GM19455 (cell line): ENCODE measurements around the gene E2F1.

Source experiments
- ATAC-seq: cut with Tn5 transposase; IDR thresholded peaks from one replicate; pipeline ENCODE4 v1.9.1; 2021; ENCODE audit not compliant: unreplicated experiment

The E2F1 gene

DNA sequence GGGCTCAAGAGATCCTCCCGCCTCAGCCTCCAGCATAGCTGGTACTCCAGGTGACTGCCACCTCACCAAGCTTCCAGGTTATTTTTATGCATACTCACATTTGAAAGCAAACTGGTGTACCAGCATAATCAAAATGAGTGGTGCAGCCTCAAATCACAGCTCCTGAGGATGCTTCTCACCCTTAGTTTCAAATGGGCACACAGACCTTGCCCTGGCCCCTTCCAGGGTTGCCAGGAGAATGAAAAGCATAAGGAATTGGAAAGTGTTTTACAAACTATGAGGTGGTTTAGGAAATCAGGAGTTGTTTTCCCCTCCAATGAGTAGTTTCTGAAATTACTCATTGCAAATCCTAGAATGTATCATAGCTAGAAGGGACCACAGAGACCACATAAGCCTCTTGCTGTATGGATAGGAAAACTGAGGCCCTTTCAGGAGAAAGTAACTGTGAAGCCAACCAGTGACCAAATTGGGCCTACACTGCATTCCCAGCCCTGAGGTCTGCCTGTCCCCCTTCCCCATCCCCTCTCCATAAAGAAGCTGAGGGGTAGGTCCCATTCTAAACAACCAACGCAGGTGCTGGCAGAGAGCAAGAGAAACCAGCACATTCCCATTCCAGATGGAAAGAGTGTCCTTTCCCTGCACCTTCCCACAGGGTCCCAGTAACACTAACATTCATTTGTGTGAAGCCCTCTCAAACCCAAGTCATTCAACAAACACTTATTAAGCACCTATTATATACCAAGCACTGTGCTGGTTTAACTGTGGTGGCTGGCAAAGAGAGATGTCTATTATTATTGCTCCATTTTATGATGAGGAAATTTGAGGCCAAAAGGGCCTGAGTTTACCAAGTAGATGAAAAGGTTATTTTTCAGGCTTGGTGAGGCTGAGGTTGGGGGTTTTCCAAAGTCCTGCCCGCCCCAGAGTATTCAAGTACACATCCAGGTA, 2.1 kb upstream of the E2F1 start:
- no peak for ATAC-seq

DNA sequence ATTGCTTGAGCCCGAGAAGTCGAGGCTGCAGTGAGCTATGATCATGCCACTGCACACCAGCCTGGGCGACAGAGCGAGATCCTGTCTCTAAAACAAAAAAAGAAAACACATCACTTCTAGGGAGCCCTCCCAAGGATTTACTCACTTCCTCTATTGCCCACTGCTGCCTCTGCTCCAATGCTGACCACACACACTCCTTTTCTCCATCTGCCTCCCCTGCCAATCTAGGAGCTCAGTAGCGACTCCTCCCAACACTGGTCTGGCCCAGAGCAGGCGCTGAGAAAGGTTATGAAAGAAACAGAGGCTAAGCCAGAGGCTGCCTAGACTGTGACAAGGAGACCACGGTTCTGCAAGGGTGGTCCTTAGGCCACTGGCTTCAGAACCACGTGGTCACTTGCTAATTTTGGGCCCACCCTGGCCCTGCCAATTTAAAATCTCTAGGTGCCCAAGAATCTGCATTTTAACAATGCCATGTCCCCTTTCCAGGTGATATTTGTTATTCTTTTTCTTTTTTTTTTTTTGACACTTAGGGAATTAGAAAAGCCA, 1.3 kb upstream of the E2F1 start:
- ATAC-seq, result no peak

DNA sequence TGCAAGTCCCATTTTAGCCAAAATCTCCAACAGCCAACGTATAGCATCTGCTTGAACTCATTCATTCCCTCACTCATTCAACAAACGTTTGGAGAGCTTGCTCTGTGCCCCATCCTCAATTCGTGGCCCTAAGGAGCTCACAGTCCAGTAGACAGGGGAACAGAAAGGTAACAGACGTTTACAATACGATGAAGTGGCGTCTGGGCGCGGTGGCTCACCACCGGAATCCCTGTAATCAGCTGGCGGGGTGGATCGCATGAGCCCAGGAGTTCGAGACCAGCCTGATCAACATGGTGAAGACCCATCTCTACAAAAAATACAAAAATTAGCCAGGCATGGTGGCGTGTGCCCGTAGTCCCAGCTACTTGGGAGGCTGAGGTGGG, 790 bp upstream of the E2F1 start:
- ATAC-seq, result no peak

DNA sequence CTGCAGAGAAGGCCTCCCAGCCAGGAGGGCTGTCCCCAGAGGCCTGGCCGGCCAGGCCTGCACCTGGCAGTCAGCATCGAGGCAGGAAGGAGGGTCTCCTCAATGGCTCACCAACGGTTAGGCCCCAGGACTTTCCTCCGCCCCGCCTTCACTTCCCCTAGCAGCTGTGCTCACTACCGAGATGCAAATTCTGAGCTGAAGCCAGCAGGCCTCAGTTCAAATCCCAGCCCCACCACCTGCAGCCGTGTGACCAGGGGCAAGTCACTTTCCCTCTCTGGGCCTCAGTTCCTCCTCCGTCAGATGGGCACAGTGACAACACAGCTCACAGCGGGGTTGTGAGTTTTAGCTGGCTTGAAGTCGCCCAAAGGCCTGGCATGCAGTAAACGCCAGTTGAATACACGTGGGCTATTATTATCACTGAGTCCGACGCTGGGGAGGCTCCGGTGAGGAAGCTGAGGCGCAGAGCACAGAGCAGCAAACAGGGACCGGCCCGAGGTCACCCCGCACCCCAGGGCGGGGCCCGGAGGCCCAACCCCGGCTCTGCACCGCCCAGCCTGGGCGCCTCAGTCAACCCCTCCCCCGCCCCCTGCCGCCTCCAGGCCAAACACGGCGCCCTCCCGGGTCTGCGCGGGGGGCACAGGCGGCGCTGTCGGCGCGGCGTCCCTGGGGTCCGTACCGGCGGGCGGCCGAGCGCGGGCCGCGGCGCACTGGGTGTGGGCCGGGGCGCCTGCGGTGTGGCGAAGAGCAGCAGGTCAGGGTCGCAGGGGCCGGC, 671 bp downstream of the E2F1 start:
- peak; percentile 49 for ATAC-seq

DNA sequence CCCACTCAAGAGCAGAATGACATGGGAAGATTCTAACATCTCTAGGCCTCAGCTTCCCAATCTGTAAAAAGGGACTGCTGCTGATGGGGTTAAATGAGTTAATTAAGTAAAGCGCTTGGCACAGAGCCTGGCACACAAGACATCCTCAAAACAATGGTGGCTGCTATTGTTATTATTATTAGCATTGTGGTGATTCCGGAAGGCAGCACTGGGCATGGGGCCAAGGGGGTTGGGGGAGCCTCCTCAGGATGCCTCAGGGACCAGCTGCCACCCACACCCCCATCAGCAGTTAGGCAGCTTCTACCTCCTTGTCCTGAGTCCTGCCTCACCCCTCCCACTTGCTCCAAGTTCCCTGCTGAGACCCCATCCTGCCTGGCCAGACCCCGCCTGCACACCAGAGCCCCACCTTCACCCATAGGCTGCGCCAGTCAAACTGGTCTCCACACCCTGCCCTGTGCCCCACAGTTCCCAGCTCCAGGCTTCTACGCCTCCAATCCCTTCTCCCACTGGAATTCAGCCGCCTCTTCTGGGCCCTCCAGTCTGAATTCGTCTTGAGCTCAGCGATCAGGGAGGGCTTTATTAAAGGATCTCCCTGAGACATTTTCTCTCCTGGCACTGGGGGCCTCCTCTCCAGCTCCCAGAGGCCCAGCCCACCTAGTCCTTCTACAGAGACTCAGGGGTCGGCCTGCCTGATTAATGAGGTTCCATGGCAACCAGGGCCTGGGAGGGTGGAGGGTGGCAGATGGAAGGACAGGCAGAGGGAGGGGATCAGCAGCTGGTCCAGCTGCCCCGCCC, 1.5 kb downstream of the E2F1 start:
- ATAC-seq, result no peak

DNA sequence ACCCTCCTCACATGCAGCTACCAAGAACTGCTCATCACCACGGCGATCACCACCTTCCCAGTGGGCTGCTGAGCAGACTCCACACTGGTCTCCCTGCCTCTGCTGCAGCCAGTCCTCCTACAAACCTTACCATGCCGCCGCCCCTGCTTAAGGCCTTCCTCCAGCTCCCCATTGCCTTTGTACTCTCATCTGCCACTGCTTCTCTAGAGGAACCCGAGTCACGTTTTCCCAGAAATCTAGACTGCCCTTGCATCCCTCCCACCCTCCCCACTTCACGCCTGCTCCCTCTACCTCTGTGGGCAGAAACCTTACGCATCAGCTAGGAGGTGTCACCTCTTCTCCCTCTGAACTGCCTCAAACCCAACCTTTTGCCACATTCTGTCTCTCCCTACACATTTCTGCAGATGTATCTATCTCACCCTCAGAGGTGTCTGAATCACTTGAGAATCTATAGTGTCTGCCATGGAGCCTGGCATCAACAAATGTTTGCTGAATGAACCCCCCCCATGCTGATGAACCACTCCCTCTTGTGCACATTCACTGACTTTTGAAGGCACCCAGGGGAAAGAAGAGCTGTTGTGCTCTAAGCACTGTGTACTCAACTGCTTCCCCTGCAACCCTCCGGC, 4.3 kb downstream of the E2F1 start:
- no peak for ATAC-seq

DNA sequence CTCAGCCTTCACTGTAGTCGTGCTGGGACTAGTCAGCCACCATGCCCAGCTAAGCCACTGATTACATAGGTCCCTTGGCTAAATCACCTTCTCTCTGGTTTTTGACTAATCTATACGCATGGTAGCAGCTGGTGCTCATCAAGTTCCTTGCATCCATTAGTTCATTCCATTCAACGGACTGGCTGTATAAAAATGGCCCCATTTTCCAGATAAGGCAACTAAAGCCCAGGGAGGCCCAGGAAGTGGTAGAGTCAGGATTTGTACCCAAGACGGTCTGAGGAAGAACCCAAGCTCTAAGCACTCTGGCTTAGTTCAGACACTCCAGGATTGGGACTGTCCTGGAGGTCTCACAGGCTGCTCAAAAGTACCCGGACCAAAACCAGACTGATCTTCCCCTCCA, 4.9 kb downstream of the E2F1 start:
- ATAC-seq, result no peak

DNA sequence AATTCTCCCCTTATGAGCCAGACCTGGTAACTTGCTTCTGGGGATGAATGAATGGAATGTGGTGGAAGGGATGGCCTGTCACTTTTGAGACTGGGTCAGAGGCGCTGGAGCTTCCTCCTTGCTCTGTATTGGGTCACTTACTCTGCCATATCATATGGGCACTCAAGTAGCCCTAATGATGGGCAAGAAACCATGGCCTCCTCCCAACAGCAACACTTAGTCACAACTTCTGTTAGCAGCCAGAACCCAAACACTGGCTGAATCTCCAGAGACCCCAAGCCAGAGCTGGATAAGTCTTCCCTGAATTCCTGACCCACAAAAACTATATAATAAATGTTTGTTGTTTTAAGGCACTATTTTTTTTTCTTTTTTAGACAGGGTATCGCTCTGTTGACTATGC, 5.5 kb downstream of the E2F1 start:
- ATAC-seq, result no peak

DNA sequence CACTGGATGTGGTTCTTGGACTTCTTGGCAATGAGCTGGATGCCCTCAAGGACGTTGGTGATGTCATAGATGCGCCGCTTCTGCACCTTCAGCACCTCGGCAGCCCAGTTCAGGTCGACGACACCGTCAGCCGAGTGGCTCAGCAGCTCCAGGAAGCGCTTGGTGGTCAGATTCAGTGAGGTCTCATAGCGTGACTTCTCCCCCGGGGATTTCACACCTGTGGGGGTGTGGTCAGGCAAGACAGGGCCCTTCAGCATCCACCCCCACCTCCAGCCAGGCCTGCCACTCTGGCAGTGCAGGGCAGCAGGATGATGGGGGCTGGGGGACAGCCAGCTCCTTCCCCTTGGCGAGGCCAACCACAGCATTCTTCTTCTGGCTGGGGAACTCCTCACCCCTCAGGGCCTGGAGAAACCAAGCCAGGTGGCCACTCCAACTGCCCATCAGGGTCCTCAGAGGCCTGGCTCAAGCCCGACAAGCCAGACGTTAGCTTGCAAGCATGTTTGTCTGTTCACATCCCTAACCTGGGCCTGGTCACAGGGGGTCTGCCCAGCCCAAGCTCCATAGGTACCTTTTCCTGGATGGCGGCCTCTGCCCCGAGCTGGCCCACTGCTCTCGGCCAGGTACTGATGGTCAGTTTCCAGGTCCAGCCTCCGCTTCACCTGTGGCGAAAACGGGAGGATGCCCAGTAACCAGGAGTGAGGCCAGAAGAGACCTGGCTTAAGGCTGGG, 6.3 kb downstream of the E2F1 start:
- ATAC-seq, result no peak

DNA sequence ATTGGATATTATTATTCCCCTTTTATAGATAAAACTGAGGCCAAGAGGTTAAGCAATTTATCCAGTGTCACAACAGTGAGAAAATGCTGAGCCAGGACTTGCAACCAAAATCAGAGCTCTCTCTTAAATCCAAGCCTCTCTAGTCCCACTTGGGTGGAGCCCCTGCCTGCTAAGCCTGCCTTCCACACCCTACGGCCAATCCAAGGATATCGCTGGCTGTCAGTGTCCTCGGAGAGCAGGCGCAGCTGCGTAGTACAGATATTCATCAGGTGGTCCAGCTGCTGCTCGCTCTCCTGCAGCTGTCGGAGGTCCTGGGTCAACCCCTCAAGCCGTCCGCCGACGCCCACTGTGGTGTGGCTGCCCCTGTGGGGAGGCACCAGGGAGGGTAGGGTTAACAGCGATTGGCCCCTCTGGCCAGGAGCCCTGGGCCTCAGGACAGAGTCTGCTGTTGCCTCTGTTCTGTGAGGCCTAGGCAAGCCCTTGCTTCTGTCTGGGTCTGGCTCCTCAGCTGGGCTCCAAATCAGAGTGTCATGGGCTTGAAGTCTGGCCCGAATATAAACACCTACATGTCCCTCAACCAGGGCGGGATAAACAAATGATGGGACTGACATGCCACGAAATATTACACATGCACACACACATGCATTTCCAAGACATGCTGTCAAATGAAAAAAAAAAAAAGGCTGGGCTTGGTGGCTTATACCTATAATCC, 8.0 kb downstream of the E2F1 start:
- ATAC-seq, result no peak

DNA sequence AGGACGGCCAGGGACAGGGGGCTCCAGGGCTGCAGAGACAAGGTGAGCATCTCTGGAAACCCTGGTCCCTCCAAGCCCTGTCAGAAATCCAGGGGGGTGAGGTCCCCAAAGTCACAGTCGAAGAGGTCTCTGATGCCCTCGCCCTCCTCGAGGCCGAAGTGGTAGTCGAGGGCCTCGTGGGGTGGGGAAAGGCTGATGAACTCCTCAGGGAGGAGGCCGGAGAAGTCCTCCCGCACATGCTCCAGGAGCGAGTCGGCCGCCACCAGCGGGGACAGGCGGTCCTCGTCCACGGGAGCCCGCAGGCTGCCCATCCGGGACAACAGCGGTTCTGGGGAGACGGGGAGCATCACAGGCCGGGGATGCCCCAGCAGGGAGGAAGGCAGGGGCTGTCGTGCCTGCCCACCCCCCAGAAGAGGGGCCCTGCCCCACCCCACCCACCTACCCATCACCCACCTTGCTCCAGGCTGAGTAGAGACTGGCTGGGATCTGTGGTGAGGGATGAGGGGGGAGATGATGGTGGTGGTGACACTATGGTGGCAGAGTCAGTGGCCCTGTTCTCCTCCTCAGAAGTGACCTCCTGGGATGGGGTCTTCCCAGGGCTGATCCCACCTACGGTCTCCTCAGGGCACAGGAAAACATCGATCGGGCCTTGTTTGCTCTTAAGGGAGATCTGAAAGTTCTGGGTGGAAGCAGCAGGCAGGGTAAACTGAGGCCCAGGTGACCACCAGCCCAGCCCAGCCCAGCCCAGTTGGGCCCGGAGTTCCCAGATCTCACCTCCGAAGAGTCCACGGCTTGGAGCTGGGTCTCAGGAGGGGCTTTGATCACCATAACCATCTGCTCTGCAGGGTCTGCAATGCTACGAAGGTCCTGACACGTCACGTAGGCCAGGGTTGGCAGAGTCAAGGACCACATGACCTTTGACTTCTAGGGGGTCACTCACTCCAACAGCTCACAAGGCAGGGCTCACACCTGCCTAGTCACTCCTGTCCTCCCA, 9.2 kb downstream of the E2F1 start:
- no peak for ATAC-seq

DNA sequence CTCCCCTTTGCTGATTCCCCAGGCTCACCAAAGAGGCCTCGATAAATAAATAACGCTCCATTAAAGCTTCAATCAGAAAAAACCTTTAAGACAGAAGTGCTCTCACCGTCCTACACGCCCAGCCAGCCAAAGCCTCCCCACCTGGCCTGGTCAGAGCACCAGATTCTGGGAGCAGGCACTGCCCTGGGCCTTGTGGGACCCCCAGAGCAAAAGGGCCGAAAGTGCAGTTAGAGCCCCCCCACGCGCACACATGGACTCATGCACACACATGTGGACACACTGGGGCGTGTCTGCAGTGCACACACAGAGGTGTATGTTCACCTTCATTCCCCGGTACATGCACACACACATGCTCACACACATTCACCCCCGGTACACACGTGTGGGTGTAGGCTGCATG, 10.1 kb downstream of the E2F1 start:
- no peak for ATAC-seq

DNA sequence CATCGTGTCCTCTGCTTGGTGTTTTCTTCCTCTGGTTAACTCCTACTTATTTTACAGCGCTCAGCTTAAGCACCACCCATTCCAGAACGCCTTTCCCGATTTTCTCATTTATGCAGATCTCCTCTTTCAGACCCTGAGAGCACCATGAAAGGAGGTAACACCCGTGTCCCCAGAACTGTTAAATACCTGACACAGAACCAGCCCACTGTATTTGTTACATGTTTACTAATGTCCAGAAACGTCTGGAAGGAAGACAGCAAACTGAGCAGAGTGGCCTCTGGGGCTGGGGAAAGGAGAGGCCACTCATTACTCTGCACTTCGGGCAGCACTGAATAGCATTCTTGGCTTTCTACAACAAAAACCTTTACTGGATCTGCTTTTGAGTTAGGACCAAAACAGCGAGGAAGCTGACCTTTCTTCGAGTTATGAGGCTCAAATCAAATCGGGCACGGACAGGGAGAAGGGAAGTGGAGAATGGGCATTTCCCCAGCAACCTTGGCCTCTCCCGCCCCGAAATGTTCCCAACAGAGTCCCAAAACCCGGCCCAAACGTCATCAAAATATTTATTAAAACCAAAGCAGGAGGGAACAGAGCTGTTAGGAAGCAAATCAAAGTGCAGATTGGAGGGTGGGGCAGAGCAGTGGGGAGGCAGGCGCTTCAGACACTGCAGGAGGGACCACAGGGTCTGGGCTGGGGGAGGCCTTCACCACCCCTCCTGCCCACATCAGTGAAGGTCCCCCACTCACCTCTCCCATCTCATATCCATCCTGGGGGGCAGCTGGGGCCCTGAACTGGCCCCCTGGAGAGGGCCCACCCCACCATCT, 10.8 kb downstream of the E2F1 start:
- no peak for ATAC-seq

DNA sequence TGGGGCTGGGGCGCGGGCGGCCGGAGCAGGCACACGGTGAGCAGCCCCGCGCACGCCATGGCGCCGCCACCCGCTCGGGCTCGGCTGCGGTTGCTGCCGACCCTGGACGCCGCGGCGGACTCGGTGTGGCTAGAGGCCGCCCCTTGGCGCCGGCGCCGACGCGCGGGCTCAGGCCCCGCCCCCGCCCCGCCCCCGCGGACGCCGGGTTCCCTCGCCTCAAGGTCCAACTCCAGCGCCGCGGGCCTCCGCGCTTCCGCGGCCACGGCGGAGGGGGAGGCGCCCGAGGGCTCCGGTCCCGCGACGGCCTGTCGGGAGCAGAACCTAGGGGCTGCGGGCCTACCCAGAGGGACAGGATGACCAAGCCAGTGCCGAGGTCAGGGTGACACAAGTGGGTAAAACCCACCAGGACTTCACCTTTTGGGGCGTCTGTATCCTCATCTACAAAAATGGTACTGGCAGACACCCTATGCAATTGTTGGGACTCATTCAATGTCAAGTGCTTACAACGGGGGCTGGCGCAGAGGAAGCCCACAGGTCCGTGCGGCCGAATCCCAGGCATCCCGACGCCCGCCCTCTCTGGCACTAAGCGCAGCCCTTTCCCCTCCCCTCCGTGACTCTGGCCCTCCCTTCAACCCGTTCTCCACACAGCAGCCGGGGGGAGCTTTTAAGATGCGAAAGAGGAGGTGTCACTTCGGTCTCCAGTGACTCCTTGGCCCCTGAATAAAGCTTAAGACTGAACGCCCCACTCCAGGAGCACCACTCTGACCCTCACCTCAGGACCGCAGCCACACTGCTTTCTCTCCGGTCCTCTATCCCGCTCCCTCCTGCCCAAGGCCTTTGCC, 11.7 kb downstream of the E2F1 start, which contains the start of gene NECAB3:
Gene NECAB3 (minus strand): TSS at position 135 of the 842 bp plus-strand sequence. CDS start 76 bp downstream, at position 59.
- ATAC-seq, result no peak

DNA sequence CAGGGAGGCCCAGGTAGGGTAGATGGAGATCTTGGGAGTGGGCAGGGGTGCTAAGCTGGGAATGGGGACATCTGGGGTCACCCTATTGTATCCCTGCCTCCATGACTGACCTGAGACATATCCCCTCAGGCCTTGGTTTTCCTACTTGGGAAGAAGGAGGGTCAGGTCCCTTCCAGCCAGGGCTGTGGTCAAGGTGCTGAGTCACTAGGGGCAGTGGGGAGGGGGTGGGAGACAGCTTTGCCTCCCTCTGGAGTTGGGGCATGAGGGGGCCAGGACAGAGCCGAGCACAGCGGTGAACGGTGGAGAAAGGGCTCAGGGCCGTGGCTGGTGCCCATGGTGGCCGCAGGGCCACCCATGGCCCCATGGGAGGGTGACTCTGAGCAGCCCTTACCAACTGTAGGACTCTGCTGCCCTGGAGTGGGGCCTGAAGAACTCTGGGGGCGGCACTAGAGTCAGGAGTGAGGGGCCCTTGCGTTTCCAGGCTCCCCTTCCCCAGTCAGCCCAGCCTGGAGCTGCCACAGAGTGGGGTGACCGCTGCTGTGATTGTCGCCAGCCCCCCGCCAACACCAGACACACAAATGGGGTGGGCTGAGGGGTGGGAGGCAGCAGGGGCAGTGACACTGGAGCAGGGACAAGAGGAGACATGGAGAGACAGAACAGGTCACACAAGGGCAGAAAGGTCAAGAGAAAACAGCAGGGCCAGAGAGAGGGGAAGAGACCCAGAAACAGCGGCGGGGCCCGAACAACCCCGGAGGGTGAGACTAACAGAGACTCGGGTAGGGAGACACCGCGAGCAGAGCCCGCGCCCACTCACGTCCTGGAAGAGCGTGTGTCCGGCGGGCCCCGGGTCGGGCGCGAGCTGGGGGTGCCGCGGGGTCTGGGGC, 12.5 kb downstream of the E2F1 start:
- ATAC-seq, result no peak

DNA sequence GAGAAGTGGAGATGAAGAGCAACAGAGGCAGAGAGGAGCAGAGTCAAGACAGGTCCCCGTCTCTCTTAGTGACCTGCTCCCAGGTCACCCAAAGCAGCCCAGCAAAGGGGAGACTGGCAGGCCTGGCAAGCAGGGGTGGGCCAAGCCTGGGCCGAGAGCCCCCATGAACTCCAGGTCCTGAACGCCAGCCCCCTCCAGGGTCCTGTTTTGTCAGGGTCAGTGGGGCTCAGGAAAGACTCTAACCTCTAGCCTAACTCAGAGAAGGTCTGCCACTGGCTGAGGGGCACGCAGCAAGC, 13.1 kb downstream of the E2F1 start:
- ATAC-seq, result no peak
